Brain microvascular endothelial cell (primary cell): ENCODE results near the gene FGGY.
A peak's percentile ranks its signal among the peaks of the same experiment; 100 is the strongest.

Source experiments
- DNase-seq: peaks from one replicate; pipeline ENCODE4 v3.0.0-alpha.2; 2020
- H3K27ac ChIP-seq: fragments of 250-450 bp; sonication (Bioruptor Pico); 2 replicates; pipeline ENCODE4 v1.5.1; 2020; ENCODE audit warnings: mild to moderate bottlenecking, moderate library complexity
- H3K27me3 ChIP-seq: fragments of 250-450 bp; sonication (Bioruptor Pico); replicated peaks from 2 replicates; pipeline ENCODE4 v1.5.1; 2020; ENCODE audit warnings: mild to moderate bottlenecking
- H3K36me3 ChIP-seq: fragments of 250-450 bp; sonication (Bioruptor Pico); replicated peaks from 2 replicates; pipeline ENCODE4 v1.5.1; 2020; ENCODE audit warnings: mild to moderate bottlenecking
- H3K4me3 ChIP-seq: 2 replicates; pipeline ENCODE4 v1.5.1; 2011; ENCODE audit warnings: low read depth, mild to moderate bottlenecking, control low read depth, low read length, moderate library complexity
- in situ Hi-C: cut with HindIII; loops from 2 replicates; pipeline ENCODE4 v1.10.0; 2017; ENCODE audit warnings: low sequenced_read_pairs, low pct_ligation_motif_present
- TF ChIP-seq, protein P1 (sequence below): IDR thresholded peaks from 2 replicates; pipeline ENCODE4 v1.5.1; 2011; ENCODE audit warnings: low read depth, mild to moderate bottlenecking, moderate library complexity, low read length, control low read depth, inconsistent platforms; ENCODE audit errors: missing control alignments

The FGGY gene

DNA sequence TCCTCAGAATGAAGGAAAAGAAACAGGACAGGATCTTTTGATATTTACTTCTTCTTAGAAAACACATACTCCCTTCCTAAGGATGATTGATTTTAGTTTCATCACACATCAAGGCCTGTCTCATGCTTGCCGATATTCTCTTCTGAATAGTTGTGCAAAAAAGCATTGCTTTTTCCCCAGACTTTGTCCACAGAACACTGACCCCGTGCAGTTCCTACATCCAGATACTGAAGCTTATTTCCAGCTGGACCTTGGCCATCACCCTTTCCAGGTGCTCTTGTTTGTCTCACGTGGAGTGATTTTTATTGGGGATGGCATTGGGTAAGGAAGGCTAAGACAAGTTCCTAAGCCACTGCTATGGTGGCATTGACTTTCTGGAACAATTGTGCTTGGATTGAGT is 320.5 kb downstream of the FGGY start:
- in situ Hi-C loops, result no loop called here
- Histone ChIP-seq H3K4me3 (no peak overlapping the region), H3K36me3 (no peaks in the 10 kb centered on the region), H3K27ac (no peak overlapping the region), H3K27me3 (no peaks in the 10 kb centered on the region)
- DNase-seq, result no peak
- TF ChIP-seq, protein P1, sequence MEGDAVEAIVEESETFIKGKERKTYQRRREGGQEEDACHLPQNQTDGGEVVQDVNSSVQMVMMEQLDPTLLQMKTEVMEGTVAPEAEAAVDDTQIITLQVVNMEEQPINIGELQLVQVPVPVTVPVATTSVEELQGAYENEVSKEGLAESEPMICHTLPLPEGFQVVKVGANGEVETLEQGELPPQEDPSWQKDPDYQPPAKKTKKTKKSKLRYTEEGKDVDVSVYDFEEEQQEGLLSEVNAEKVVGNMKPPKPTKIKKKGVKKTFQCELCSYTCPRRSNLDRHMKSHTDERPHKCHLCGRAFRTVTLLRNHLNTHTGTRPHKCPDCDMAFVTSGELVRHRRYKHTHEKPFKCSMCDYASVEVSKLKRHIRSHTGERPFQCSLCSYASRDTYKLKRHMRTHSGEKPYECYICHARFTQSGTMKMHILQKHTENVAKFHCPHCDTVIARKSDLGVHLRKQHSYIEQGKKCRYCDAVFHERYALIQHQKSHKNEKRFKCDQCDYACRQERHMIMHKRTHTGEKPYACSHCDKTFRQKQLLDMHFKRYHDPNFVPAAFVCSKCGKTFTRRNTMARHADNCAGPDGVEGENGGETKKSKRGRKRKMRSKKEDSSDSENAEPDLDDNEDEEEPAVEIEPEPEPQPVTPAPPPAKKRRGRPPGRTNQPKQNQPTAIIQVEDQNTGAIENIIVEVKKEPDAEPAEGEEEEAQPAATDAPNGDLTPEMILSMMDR, result no peak

DNA sequence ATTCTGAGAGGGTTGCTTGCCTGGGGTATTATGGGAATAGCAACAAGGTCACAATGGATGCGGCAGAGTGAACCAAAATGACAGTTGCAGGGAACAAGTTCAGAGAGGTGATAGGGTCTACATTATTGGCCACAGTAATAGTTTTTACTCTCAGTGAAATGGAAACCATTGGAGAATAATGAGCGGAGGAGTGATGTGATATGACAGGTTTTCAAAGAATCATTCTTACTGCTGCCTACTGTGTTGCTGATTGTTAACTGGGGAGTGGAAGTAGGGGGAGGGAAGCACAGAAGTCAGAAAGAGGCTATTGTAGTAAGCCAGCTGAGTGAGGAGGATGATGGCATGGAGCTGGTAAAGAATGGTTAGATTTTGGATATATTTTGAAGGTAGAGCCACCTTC is 322.7 kb downstream of the FGGY start:
- TF ChIP-seq, protein P1, result no peak
- no peaks in the 10 kb centered on the region for H3K27me3 ChIP-seq
- H3K4me3 ChIP-seq, result no peak overlapping the region
- H3K27ac ChIP-seq, result no peak overlapping the region
- DNase-seq, result no peak
- no peaks in the 10 kb centered on the region for H3K36me3 ChIP-seq
- in situ Hi-C loops, result no loop called here

DNA sequence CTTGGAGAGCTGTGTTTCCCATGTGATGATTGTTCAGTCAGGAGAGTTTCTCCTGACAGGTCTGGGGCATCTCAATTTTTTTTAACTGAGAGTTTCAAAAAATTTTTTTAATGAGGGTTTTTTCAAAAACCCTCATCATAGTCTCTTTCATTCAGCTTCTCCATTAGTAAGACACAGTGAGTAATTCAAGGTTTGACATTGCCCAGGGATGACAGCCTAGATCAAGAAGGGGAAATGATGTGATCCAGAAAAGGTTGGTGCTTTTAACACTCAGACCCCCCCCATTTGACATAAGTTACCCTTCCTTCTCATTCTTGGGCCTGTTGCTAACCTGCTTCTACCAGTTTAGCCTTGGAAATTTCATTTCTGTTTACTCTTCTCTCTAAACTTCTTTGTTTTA is 328.5 kb downstream of the FGGY start:
- DNase-seq, result no peak
- Histone ChIP-seq H3K27ac (no peak overlapping the region), H3K36me3 (no peaks in the 10 kb centered on the region), H3K27me3 (no peaks in the 10 kb centered on the region), H3K4me3 (no peak overlapping the region)
- in situ Hi-C loops, result no loop called here
- TF ChIP-seq, protein P1, result no peak

DNA sequence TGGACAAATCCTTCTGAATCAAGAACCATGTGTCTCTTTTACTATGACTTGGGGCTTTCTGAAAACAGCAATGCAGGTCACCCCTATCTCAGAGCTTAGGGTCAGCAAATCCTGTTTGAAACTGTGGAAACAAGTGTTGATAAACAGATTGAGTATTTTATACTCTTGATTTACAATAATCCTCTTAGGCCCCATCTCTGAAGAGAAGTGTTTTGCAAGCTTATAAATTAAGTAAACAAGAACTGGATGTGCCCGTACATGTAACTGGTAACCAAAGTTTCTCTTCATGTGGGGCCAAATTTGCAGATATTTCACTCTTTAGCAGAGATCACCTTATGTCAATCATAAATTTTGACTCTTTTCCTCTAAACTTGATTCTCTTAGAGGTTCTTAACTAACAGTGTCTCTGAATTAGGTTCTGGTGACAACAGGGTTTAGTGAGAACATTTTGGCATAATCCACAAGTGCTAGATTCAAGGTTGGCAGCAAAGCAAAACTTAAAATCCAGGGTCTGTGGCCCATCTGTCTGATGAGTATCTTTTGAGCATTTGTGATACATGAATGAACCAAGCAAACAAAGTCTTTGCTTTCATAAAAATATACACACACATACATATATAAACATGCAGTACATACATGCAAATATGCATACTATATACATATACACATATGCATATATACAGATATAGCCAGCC is 334.8 kb downstream of the FGGY start:
- in situ Hi-C loops, result no loop called here
- Histone ChIP-seq H3K27ac (no peak overlapping the region), H3K4me3 (no peak overlapping the region), H3K36me3 (no peaks in the 10 kb centered on the region), H3K27me3 (no peaks in the 10 kb centered on the region)
- TF ChIP-seq, protein P1, result no peak
- no peak for DNase-seq

DNA sequence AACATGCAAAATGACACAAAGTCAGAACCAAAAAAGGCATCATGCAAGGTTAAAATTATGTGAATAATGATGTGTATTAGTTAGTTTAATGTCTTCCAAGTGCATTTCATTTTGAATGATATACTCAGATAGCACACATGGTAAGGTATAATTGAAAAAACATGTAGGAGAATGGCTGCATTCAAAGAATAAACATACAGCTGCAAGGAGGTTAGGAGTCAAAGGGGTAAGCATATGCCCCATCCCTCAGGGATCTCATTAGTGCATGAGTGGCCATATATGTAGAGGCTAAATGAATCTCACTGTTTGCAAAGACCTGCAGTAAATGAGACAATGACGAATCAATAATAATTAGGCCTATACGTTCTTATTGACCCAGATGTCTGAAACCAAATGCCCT is 338.2 kb downstream of the FGGY start:
- no peak overlapping the region for H3K27ac ChIP-seq
- in situ Hi-C loops, result no loop called here
- TF ChIP-seq, protein P1, result no peak
- no peak for DNase-seq
- no peaks in the 10 kb centered on the region for H3K36me3 ChIP-seq
- H3K4me3 ChIP-seq, result no peak overlapping the region
- H3K27me3 ChIP-seq, result no peaks in the 10 kb centered on the region

DNA sequence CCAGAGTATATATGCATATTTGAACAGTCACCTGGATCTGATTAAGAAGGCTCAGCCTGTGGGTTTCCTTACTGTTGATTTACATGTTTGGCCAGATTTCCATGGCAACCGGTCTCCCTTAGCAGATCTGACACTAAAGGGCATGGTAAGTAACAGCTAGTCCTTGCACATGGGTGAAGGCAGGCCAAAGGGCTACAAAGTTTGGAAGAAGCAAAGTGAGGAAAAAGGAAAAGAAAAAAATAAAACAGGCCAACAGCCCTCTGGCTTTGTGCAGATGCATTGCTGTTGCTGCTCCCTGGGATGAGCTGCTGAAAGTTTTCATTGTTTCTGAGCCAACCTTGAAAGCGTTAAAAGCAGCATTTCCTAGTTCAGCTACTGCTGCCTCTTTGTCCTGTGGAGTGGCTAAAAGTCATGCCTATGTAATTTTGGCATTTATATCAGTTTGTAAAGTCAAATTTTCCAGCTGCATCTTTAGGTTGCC is 341.4 kb downstream of the FGGY start:
- TF ChIP-seq, protein P1, result peak; percentile 34
- DNase-seq, result peak; percentile 58
- no peak overlapping the region for H3K27ac ChIP-seq
- H3K27me3 ChIP-seq, result no peaks in the 10 kb centered on the region
- no peaks in the 10 kb centered on the region for H3K36me3 ChIP-seq
- no peak overlapping the region for H3K4me3 ChIP-seq
- in situ Hi-C loops, result no loop called here
